HG03135 (cell line): ENCODE measurements around the gene SLC22A17.

Source experiments
- ATAC-seq: cut with Tn5 transposase; IDR thresholded peaks from one replicate; pipeline ENCODE4 v1.9.1; 2021; ENCODE audit warnings: mild to moderate bottlenecking, moderate library complexity; ENCODE audit not compliant: unreplicated experiment

Gene SLC22A17

DNA sequence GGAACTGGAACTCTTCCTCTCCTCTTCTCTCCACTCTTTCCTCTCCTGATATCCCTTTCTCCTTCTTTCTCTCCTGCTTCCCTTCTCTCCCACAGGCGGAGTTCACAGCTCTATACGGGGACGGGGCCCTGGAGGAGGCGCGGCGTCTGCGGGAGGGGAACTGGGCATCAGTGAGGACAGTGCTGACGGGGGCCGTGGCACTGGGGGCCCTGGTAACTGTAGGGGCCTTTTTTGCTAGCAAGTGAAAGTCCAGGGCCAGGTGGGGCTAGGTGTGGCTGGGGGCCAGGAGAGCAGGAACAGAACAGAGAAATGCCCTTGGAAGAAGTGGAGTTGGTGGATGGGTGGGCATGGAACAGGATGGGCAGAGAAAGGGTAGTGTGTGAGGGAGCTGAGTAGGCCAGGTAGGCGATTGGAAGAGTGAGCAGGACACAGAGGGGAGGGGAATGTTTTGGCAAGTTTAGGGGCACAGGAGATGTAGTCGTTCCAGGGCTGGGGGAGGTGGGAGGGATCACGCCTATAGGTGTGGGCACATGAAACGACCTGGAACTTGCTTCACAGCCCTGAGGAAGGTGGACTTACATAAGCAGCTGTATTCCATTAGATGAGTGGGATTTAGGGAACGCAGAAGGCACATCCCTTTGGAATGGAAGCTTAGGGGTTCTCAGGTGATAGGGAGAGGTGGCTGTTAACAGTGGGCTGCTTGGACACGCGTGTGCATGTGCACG is 43.8 kb downstream of the SLC22A17 start:
- no peak for ATAC-seq

DNA sequence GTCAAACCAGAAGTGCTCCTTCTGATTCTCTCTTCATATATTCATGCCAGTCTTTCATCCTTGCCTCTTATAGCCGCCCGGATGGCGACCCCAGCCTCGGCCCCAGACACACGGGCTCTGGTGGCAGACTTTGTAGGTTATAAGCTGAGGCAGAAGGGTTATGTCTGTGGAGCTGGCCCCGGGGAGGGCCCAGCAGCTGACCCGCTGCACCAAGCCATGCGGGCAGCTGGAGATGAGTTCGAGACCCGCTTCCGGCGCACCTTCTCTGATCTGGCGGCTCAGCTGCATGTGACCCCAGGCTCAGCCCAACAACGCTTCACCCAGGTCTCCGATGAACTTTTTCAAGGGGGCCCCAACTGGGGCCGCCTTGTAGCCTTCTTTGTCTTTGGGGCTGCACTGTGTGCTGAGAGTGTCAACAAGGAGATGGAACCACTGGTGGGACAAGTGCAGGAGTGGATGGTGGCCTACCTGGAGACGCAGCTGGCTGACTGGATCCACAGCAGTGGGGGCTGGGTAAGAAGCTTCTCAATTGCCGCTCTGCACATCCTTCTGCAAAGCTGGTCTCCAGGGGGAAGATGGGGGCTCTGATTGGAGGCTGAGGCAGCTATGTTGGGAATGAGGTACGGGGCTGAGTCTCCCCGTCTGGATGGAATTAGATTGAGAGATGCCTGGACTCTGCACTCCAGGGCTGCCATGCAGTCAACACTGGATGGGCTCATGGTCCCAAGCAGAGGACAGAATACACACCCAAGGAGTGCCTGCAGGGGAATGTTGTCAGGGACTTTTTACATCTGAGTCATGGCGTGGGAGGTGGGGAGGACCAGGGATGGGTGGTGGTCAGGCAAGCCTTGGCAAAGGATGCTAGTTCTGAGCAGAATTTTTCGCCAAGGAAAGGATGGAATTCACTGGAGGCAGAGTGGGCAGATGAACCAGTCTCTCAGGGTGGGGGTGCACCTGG is 44.7 kb downstream of the SLC22A17 start:
- no peak for ATAC-seq

DNA sequence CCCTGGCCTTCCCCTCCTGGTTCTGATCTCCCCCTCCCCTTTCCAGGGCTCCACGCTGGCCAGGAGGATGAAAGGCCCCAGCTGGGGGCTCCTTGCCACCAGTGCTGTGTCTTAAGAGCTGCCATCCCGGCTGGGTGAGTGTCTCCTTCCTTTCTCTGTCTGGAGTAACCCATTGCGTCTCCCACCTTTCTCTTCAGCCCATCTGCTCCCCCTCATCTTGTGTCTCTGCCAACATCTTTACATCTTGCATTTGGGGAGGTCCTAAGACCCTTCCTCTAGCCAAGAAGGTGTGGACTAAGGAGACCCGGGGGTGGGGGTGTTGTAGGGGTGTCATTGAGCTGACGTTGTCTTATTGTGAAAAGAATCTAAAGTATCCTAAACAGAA is 45.5 kb downstream of the SLC22A17 start:
- ATAC-seq = no peak

DNA sequence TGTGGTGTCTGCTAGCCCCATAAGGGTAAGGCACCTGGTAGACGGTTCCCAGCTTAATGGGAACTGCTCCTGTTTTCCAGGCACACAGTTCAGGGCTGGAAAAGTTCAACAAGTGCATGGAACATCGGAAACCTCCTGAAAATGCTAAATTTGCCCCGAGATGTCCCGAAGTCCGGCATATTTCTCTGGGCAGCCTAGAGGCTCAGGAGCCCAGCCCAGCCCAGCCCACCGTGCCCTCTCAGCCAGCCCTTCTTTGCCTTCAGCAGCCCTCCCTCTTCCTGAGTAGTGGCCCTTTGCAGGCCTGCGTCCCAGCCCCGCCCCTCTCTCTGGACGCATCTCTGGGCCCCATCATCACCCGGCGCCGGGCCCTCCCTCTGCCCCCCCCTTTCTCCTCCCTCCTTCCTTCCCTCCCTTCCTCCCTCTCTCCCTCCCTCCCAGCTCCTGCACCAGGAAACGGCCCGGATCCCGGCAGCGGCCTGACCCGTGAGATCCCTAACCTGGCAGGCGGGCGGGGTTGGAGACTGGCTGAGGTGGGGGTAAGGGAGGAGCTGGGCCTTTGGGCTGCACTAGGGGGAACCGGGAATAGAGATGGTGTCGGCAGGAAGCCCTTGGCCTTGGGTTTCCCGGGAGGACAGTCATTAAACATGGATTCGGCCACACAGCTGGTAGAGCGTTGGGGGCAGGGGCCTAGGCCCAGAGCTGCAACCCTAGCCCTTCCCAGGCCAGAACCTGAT is 46.1 kb downstream of the SLC22A17 start, which contains the start of gene BCL2L2:
BCL2L2 (plus strand) TSS at position 422 of the 734 bp plus-strand sequence. CDS start 935 bp downstream, outside the sequence.
- no peak for ATAC-seq

DNA sequence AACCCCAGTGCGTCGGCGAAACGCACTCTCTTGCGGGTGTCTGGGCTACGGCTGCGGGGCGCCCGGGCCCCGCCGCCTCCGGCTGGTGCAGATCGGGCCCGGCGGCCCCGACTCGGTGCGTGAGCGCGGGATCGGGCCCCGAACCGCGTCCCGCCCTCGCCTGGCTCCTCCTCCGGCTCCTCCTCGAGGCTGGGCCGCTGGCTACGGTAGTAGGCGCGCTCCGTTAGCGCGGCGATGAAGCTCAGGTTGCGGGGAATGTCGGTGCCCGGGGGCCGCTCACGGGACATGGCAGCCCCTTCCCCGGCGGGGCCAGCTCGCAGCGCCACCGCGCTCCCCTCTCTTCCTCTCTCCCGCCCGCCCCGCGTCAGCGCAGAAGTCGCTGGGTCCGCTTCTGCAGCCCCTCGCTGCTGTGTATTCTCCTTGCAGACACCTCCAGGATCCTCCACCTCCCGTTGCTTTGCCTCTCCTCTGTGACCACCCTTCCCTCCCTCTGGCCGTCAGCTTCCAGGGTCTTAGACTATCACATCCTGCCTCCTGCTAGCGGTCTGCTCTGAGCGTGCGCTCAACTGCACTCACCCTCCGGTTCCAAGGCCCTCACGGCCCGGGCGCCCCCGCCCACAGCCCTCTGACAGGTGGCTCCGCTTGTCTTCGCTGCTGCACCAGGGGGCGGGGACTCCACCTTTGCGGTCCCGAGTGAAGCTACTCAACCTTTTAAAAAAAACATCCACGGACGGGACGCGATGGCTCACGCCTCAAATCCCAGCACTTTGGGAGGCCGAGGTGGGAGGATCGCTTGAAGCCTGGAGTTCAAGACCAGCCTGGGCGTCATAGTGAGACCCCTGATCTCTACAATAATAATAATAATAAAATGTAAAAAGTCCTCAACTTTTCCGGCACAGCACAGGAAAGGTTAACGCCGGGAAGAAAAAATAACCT is 50.1 kb downstream of the SLC22A17 start, which contains the start of gene PPP1R3E:
PPP1R3E (minus strand) TSS at position 570 of the 936 bp plus-strand sequence; CDS start at position 287, 283 bp downstream.
- ATAC-seq = peak; percentile 34

DNA sequence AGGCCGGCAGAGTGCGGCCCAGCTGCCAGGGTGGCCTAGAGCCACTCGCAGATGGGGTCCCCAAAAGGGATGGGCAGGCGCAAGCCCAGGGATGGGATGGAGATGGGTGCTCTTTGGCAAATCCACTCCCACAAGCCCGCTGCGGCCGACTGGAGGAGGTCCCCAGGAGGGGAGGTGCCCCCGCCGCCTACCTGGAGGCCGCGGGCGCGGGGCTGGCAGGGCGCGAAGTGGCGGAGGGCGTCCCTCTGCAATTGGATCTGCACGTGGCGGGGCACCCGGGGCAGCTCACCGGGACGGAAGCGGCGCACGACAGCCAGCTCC is 50.8 kb downstream of the SLC22A17 start:
- peak; percentile 10 for ATAC-seq

DNA sequence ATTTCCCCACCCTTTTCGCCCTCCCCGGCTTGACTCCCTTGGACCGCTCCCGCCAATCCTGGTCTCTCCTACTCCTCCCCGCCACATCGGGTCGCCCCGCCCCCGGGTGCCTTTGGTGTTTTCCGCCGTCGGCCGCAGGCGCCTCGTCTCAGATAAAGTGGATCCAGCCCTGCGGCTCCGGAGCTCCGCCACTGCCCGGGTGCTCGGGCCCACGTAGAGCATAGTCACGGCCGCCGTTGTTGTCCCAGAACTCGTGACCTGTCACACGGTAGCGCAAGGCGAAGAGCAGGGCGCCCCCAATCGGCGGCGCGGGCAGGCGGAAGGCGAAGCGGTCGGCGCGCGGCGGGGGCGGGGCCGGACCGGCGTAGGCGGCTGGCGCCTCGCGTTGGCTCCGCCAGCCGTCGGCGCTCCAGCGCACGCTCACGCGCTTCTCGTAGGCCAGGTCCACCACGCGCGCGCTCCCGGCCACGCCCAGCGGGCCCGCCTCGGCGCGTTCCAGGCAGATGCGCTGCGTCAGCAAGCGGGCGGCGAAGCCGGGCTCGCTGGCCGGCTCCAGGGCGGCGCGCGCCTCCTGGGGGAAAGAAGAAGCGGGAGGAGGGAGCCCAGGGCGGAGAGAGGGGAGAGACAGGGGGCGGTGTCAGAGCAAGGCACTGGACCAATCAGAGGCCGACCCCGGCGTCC is 51.3 kb downstream of the SLC22A17 start:
- ATAC-seq = peak; percentile 77

DNA sequence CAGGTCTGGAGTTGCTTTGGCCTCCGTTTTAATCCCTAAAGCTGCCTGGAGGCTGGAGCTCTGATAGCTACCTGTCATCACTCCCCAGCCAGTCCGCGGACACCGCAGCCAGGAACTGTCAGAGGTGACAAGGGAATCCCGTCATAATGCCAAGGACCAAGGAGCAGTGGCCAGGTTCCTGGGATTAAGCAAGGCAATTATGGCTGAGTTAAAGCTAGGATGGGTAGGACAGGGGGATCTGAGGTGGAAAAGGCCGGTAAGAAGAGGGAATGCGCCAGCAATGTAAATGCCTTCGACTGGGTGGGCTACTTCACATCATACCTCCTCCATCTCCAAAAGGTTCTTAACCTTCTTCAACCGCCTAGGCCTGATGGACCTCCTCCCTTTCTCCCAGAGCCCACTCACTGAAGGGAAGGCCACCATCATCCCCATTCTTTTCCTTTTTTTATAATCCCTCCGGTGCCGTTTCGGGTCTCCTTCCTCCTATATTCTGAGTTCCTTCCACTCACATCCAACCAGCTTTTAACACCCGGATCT is 51.9 kb downstream of the SLC22A17 start:
- ATAC-seq = no peak

DNA sequence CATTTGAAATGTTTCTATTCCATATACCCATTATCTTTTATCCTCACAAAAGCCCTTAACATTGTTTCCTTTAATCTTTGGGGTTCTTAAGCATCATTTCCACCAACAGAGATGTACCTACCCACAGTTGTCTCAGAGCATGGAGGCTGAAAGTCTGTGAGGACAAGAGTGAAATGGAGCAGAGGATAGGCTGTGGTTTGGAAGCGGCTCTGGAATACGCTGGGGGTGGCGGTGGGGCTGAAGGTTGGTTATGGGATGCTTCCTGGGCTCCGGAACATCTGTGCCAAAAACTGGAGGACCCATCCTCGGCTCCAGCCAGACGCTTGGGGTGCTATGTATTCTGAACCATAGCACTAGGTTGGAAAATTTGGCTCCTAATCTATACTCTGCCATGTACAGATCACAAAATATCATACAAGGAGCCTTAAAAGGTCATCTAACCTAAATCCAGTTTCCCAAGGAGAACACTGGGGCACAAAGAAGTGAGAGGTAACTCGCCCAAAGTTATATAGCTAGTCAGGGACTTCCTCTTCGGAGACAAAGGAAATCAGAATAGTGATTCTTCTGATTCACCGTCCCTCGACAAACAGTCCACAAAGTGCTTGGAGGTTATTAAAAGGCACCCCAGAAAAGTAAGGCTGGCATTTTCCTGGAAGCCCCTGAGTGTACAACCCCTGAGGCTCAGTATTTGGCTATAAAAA is 52.6 kb downstream of the SLC22A17 start:
- no peak for ATAC-seq

DNA sequence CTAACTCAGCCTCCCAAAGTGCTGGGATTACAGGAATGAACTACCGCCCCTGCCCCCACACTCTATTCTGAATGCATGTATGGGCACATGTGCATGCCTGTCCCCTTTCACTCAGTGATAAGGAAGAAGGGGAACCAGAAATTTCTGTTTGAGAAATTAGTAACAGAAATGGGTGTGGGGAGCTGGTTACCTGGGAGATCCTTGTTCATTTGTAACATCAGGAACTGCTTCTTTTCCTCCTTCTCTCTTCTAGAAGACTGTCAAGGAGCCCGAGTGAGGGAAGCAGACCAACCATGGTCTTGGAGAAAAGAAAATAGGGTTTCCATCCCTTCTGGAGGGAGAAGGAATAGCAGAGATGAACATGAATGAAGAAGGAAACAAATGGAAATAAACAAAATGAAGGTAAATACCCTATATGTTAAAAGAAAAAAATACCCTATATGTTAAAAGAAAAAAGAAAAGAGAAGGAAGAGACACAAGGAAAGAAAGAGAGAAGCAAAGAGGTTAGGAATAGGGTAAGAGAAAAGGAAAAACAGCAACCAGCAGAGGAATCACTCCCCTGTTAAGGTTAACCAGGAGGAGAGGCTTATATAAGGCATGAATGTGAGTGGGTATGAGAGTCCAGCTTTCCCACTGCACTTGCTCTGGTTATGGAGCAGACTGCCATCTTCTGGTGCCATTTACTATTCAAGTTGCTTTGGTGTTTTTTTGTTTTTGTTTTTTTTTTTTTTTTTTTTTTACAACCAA is 53.3 kb downstream of the SLC22A17 start:
- no peak for ATAC-seq

DNA sequence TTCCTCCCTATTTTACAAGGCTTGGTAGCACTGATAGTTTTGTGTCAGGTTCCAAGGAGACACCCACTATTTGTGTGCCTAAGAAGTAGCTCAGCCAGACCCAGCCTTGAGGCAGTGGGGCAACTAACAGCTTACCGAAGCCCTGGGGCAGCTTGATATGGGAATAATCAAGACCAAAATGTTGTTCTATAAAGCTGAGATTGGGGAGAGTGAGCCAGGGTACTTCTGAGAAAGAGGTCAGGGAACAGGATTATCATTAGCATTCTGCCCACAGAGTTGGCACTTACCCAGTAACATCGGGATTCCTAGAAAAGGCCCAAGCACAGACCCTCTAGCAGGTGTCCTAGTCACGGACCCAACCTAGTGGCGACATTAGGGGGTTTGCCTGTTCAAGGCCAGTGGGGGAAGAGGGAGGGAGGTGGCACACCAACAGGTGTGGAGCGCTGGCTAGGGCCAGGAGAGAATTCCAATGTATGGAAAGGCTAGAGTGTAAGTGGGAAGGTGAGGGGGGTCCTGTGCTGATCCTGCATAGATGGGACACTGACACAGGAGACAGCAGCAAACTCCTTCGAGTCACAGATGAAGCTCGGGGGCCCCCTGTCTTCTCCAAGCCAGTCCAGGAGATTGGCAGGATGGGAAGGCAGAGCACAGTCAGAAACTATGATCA is 54.9 kb downstream of the SLC22A17 start:
- no peak for ATAC-seq

DNA sequence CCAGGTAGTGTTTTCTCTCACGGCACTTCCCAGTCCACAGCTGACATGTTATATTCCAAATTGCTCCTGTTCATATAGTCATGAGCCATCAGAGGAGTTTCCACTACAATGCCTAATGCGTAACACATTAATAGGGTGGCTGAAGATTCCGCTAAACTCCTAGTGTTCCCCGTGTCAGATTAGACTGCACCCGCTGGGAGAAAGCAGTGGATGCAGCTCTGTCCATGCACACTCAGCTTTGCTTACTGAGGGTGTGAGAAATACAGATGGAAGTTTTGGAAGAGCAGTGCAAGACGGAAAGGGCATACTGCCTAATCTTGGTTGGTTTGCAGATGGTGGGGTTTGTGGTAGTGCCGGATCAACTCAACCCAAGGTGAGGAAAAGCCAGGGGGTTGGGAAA is 55.6 kb downstream of the SLC22A17 start:
- no peak for ATAC-seq
